Purkinje cell (primary cell): ENCODE data around the gene ANKRD63. TPM values are rescaled to one million over a fixed set of nuclear protein-coding genes. Genes with fewer than 3 reads are reported as not detected.

ENCODE experiments used
- polyA plus RNA-seq: library from polyadenylated mRNA; unstranded; fragments of >200 nt; fragmentation: Nextera tagmentation; gene quantifications from 2 replicates; pipeline ENCODE4 v1.2.1, GENCODE V29; 2014

The ANKRD63 gene
- polyA plus RNA-seq = not detected in 2 replicates

DNA sequence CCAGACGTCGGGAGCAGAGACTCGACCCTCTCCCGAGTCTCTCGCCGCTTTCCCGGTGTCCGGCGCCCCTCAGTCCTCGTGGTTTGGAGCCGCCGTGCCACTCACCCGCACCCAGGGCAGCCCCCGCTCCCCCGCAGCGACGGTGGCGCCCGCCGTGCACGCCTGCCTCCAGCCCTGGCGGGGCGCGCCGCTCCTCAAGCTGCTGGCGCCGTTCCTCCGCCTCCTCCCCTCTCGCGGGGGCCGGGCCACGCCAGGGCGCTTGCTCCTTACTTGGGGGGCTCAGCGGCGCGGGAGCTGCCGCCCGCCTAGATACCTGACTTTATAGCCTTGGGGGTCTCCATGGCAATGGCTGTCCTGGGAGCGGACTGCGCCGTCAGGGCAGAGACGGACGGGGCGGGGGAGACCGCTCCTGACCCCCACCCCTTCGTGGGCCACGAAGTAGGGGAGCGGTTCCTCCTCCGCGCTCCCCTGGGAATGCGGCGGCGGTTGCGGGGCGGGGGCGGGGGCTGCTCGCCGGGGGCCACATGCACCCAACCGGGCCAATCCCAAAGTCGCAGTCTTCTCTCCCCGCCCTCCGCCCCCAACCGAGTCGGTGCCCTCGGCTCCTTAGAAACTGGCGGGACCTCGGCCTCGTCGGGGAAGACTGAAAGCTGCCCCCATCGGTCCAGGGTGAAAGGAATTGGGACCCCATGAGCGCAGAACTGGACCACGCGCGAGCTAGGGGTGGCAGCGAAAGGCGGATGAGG lies at the start of gene ANKRD63:
Gene ANKRD63, minus strand, starts transcription at position 196 of the 746 bp plus-strand sequence. CDS start 478 bp downstream, outside the sequence.

GRCh38 chr15:40323239-40323952 lies 40.5 kb upstream of the ANKRD63 start, which contains the start of gene INAFM2:
Gene INAFM2, plus strand, starts transcription at chr15:40323692. Its CDS starts 364 bp downstream, at chr15:40324056.

DNA sequence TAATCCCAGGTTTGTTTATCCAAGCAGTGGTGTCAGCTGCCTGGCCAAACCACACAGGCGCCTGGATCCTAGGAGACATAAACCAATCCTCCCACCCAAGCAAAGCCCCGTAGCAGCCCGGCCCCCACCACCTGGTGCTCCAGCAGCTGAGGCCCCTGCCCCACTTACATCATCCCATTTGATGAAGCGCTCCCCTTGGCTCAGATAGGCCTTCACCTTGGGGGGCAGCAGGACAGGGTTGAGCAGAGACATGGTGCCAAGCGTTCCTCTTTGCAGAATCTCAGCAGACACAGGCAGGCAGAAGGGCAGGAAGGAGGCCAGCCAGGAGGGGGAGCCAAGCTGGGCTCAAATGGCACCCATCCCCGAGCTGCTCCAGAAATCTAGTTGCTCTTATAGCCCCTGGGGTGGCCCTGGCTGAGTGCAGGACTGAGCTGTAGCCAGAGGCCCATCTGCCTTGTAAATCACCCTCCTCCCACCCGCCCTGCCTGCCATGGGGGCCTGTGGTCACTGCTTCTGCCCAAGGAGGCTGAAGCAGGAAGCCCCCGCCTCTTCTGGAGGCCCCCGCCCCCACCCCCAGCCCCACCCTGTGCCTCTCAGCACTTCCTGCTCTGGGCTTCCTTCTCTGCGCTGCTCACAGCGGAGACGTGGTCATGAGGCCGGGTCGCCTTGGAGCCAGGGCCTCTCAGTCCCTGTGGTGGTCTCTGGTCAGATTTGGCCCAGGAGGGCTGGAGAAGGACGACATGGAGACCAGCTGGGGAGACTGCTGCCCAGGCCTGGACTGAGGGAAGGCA lies 24.8 kb upstream of the ANKRD63 start, which contains the start of gene PLCB2:
Gene PLCB2, minus strand, starts transcription at position 515 of the 791 bp plus-strand sequence. Its CDS starts 263 bp downstream, at position 252.

DNA sequence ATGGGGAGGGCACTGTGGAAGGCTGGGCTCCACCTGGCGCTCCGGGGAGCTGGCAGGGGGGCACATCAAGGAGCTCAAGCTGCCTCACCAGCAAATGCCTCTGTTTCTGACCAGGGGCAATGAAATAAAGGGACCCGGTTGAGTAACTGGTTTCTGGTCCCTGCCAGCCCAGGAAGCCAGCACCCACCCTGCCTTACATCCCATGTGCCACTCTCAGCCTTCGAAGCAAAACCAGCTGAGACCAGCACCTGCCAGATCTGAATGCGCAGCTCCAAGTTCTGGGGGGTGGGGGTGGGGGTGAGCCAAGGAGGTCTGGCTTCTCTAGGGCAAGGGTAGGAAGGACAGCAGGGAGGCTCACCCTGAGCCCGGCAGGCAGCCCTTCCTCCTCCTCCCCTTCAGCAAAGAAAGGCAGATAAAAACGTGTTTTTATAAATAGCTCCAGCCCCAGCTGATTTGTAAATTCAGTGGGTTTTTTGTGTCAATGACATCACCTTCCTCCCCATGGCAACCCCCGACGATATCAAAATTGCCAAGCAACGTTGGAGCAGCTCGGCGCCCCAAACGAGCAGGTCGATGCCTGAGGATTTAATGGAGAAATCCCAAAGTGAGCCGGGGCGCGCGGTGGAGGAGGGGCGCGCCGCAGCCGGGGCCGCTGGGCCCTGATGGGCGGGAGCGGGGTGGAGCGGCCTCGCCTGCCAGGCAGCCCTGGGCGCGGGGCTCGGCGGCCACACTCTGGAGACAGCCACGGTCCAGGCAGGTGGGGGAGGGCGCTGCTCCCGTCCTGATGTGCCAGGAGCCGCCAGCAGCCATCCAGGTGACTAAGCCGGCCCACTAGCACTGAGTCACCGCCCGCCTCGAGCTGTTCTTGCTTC lies 44.1 kb downstream of the ANKRD63 start, which contains the start of gene PAK6:
Gene PAK6, plus strand, starts transcription at position 532 of the 872 bp plus-strand sequence. CDS start 25,723 bp downstream, outside the sequence.

Other genes with a start within 250 kb of the ANKRD63 start
- gene SRP14, start 243.9 kb downstream of the ANKRD63 start, polyA plus RNA-seq = 1,941 and 1,953 TPM in 2 replicates
- gene BMF, start 174.2 kb downstream of the ANKRD63 start, polyA plus RNA-seq = not detected in 2 replicates
- 1.5 TPM in 1 of 2 replicates, not detected in the other for gene BUB1B, start 122.0 kb downstream of the ANKRD63 start, polyA plus RNA-seq
- gene PAK6, start 44.0 kb downstream of the ANKRD63 start, polyA plus RNA-seq = 1.1 TPM in 1 of 2 replicates, not detected in the other
- 3.5 TPM in 1 of 2 replicates, not detected in the other for gene PLCB2, start 24.9 kb upstream of the ANKRD63 start, polyA plus RNA-seq
- 0.76 and 8.2 TPM in 2 replicates for gene INAFM2, start 40.6 kb upstream of the ANKRD63 start, polyA plus RNA-seq
- 0.11 and 0.14 TPM in 2 replicates for gene CCDC9B, start 57.9 kb upstream of the ANKRD63 start, polyA plus RNA-seq
- not detected in 2 replicates for gene PHGR1, start 68.0 kb upstream of the ANKRD63 start, polyA plus RNA-seq
- 12.3 and 15.7 TPM in 2 replicates for gene DISP2, start 75.2 kb upstream of the ANKRD63 start, polyA plus RNA-seq
- 9.6 and 11.4 TPM in 2 replicates for gene KNSTRN, start 99.7 kb upstream of the ANKRD63 start, polyA plus RNA-seq
- gene IVD, start 122.7 kb upstream of the ANKRD63 start, polyA plus RNA-seq = 2.9 and 9.9 TPM in 2 replicates
- gene BAHD1, start 157.9 kb upstream of the ANKRD63 start, polyA plus RNA-seq = 0.38 and 0.83 TPM in 2 replicates
- not detected in 2 replicates for gene CHST14, start 187.9 kb upstream of the ANKRD63 start, polyA plus RNA-seq